ENCODE data around the gene RNF13.
A peak's percentile ranks its signal among the peaks of the same experiment; 100 is the strongest.

Gene RNF13

GRCh38 chr3:149955449-149955848 is 142.4 kb downstream of the RNF13 start:
- Histone ChIP-seq H3K36me3 (ENCODE audit: control insufficient read depth, insufficient read depth, low read length) (peaks cover 29% of the 10 kb centered on the region), H3K4me1 (ENCODE audit: control insufficient read depth, insufficient read depth, low read length) (peaks cover 22% of the 10 kb centered on the region), H3K27ac (ENCODE audit: low read depth, low read length) (no peak overlapping the region), H3K27me3 (ENCODE audit: control insufficient read depth, insufficient read depth, low read length) (no peaks in the 10 kb centered on the region), H3K9me3 (ENCODE audit: control insufficient read depth, insufficient read depth, low read length) (no peaks in the 10 kb centered on the region), H3K4me3 (ENCODE audit: low read depth, low read length) (no peak overlapping the region), H3K9ac (ENCODE audit: low read depth, low read length) (no peak overlapping the region)

DNA sequence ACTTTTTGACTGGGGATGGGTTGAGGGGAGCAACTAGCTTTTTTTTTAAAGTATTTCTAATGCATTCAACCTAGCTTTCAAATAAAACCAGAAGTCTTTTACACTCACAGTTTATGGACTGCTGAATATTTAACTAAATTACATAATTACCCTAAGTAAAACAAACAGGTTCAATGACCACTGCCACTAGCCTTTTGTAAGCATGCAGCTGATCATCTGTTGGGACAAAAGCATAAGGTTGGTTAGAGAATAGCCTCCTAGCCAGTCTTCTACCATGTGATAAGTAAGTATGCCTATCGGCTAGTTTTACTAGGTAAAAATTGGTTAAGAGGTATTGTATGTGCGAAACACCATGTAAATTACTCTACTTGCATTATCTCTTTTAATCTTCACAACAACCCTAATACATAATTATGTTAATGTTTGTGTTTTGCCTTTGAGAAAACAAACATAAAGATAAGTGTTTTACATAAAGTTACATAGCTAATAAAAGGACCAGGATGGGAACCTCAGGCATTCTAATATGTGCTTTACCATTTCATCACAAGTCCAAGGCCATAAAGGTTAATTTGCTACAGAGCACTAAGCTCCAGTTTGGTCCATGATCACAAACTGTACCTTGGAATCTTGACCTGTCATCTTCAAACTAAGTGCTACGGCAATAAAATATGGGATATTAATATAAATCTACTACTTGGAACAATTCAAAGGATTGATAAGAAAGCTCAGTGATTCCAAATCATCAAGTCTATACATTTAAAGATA is 144.5 kb downstream of the RNF13 start:
- H3K9ac ChIP-seq (ENCODE audit: low read depth, low read length) = no peak overlapping the region
- H3K4me3 ChIP-seq (ENCODE audit: low read depth, low read length) = no peak overlapping the region
- no peaks in the 10 kb centered on the region for H3K27me3 ChIP-seq (ENCODE audit: control insufficient read depth, insufficient read depth, low read length)
- peaks cover 22% of the 10 kb centered on the region for H3K4me1 ChIP-seq (ENCODE audit: control insufficient read depth, insufficient read depth, low read length)
- peaks cover 37% of the 10 kb centered on the region for H3K36me3 ChIP-seq (ENCODE audit: control insufficient read depth, insufficient read depth, low read length)
- H3K27ac ChIP-seq (ENCODE audit: low read depth, low read length) = no peak overlapping the region
- H3K9me3 ChIP-seq (ENCODE audit: control insufficient read depth, insufficient read depth, low read length) = no peaks in the 10 kb centered on the region

DNA sequence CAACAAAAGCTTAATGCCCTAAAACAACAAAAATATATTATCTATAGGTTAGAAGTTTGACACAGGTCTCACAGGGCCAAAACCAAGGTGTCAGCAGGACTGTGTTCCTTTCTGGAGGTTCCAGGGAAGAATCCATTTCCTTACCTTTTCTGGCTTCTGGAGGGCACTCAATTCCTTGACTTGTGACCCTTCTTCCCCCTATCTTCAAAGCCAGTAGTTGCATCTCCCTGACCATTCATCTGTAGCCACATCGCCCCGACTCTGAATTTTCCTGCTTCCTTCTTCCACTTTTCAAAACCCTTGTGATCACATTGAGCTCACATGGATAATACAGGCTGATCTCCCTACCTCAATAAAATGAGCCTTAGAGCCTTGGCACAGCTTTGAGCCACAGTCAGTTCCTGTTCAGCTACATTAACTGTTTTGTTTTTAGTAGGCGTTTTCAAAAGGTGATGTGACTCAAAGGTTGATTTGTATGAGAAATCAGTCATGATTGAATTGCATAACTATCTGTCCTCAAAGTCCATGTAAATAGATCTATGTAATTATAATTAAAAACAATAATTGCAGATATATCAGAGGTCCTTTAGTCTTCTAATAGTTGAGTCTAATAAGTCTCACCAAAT is 145.3 kb downstream of the RNF13 start:
- no peak overlapping the region for H3K4me3 ChIP-seq (ENCODE audit: low read depth, low read length)
- H3K4me1 ChIP-seq (ENCODE audit: control insufficient read depth, insufficient read depth, low read length) = peaks cover 19% of the 10 kb centered on the region
- no peak overlapping the region for H3K27ac ChIP-seq (ENCODE audit: low read depth, low read length)
- H3K9ac ChIP-seq (ENCODE audit: low read depth, low read length) = no peak overlapping the region
- no peaks in the 10 kb centered on the region for H3K27me3 ChIP-seq (ENCODE audit: control insufficient read depth, insufficient read depth, low read length)
- no peaks in the 10 kb centered on the region for H3K9me3 ChIP-seq (ENCODE audit: control insufficient read depth, insufficient read depth, low read length)
- peaks cover 44% of the 10 kb centered on the region for H3K36me3 ChIP-seq (ENCODE audit: control insufficient read depth, insufficient read depth, low read length)

GRCh38 chr3:149959443-149959842 is 146.4 kb downstream of the RNF13 start:
- H3K27ac ChIP-seq (ENCODE audit: low read depth, low read length) = no peak overlapping the region
- H3K27me3 ChIP-seq (ENCODE audit: control insufficient read depth, insufficient read depth, low read length) = no peaks in the 10 kb centered on the region
- no peaks in the 10 kb centered on the region for H3K9me3 ChIP-seq (ENCODE audit: control insufficient read depth, insufficient read depth, low read length)
- H3K36me3 ChIP-seq (ENCODE audit: control insufficient read depth, insufficient read depth, low read length) = peaks cover 56% of the 10 kb centered on the region
- H3K4me1 ChIP-seq (ENCODE audit: control insufficient read depth, insufficient read depth, low read length) = peaks cover 8% of the 10 kb centered on the region
- H3K4me3 ChIP-seq (ENCODE audit: low read depth, low read length) = no peak overlapping the region
- no peak overlapping the region for H3K9ac ChIP-seq (ENCODE audit: low read depth, low read length)

DNA sequence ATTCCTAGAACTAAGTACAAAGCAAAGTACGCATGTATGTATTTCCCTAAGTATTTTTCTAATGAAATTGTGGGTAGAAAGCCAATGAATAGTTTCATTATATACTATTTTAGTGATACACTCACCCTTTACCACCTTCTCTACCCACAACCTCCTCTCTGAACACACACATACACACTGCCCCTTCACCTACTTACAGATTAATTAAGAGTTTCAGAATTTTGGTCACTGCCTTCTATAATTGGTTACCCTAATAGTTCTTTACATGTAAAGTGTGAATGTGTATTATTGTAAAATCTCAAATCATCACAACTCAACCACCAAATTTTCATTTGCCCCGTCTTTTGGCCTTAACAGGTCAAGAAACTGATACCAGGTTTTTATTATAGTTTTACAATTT is 150.5 kb downstream of the RNF13 start:
- no peaks in the 10 kb centered on the region for H3K27me3 ChIP-seq (ENCODE audit: control insufficient read depth, insufficient read depth, low read length)
- peaks cover 26% of the 10 kb centered on the region for H3K4me1 ChIP-seq (ENCODE audit: control insufficient read depth, insufficient read depth, low read length)
- no peaks in the 10 kb centered on the region for H3K9me3 ChIP-seq (ENCODE audit: control insufficient read depth, insufficient read depth, low read length)
- H3K27ac ChIP-seq (ENCODE audit: low read depth, low read length) = no peak overlapping the region
- no peak overlapping the region for H3K9ac ChIP-seq (ENCODE audit: low read depth, low read length)
- no peak overlapping the region for H3K4me3 ChIP-seq (ENCODE audit: low read depth, low read length)
- H3K36me3 ChIP-seq (ENCODE audit: control insufficient read depth, insufficient read depth, low read length) = peaks cover 84% of the 10 kb centered on the region

DNA sequence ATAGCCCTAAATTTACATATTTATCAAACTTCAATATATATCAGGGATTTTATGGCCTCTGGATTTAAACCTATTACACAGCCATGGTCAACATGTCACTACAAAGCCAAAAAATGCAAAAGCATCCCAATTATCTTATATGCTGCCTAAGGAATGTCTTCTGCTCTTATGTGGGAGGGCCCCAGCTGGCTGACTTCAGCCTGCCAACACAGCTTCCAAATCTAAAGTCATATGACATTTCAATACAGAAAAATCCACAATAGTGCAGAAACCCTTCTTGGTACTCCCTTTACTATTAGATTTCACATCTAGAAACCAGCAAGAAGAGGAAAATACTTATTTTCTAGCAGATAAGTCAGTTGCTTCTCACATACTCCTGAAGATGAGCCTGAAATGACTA is 151.3 kb downstream of the RNF13 start:
- Histone ChIP-seq H3K27ac (ENCODE audit: low read depth, low read length) (no peak overlapping the region), H3K4me1 (ENCODE audit: control insufficient read depth, insufficient read depth, low read length) (peaks cover 31% of the 10 kb centered on the region), H3K9ac (ENCODE audit: low read depth, low read length) (no peak overlapping the region), H3K4me3 (ENCODE audit: low read depth, low read length) (no peak overlapping the region), H3K36me3 (ENCODE audit: control insufficient read depth, insufficient read depth, low read length) (peaks cover 77% of the 10 kb centered on the region), H3K9me3 (ENCODE audit: control insufficient read depth, insufficient read depth, low read length) (no peaks in the 10 kb centered on the region), H3K27me3 (ENCODE audit: control insufficient read depth, insufficient read depth, low read length) (no peaks in the 10 kb centered on the region)

DNA sequence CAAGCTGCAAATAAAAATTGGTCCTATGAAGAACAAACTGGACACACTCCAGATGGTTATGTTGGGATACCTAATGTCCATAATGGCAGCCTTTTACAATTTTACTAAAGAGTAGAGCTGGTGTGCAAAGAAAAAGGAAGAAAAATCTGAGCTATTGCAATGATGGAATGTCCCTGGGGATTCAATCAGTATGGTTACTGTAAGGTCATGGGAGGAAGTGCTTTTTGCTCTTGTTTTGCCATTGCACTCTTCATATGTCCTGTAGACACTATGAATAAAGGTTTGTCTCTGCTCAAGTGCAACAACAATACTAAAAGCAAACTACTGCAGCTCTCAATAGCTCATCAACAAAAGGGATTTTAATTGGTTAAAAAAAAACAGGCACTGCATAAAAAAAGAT is 152.3 kb downstream of the RNF13 start:
- Histone ChIP-seq H3K4me3 (ENCODE audit: low read depth, low read length) (no peak overlapping the region), H3K27me3 (ENCODE audit: control insufficient read depth, insufficient read depth, low read length) (no peaks in the 10 kb centered on the region), H3K4me1 (ENCODE audit: control insufficient read depth, insufficient read depth, low read length) (peaks cover 31% of the 10 kb centered on the region), H3K9ac (ENCODE audit: low read depth, low read length) (no peak overlapping the region), H3K9me3 (ENCODE audit: control insufficient read depth, insufficient read depth, low read length) (no peaks in the 10 kb centered on the region), H3K36me3 (ENCODE audit: control insufficient read depth, insufficient read depth, low read length) (peaks cover 73% of the 10 kb centered on the region), H3K27ac (ENCODE audit: low read depth, low read length) (no peak overlapping the region)

DNA sequence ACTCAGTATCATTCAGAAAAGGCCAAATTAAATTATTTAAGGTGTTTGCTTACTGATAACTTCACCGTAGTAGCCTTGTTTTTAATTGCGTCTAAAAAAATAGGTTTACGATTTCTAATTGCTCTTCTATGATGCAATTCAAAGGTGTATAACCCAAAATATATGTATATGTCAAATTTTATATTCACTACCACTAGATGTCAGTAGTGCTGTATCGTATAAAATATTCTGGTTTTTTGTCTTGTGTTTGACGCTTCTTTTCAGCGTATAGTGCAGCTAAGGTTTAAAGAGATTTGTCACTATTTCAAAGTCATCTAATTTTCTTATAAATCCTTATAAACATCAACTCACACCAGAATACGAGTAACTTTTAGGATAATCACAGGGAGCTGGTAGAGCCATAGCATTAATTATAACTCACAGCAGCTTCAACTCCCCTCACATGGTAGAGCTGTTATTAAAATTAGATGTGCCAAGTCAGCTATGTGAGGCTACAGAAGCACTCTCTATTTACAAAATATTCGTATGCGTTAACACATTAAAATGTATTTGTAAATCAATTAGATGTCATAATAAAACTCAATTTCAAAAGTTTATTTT is 154.2 kb downstream of the RNF13 start:
- peaks cover 36% of the 10 kb centered on the region for H3K4me1 ChIP-seq (ENCODE audit: control insufficient read depth, insufficient read depth, low read length)
- peaks cover 60% of the 10 kb centered on the region for H3K36me3 ChIP-seq (ENCODE audit: control insufficient read depth, insufficient read depth, low read length)
- H3K4me3 ChIP-seq (ENCODE audit: low read depth, low read length) = peak overlapping the region; percentile 88
- H3K27ac ChIP-seq (ENCODE audit: low read depth, low read length) = peak overlapping the region; percentile 98
- H3K9ac ChIP-seq (ENCODE audit: low read depth, low read length) = no peak overlapping the region
- H3K27me3 ChIP-seq (ENCODE audit: control insufficient read depth, insufficient read depth, low read length) = no peaks in the 10 kb centered on the region
- no peaks in the 10 kb centered on the region for H3K9me3 ChIP-seq (ENCODE audit: control insufficient read depth, insufficient read depth, low read length)

- peak overlapping the region; percentile 98 for H3K9ac ChIP-seq (ENCODE audit: low read depth, low read length)
- peak overlapping the region; percentile 88 for H3K4me3 ChIP-seq (ENCODE audit: low read depth, low read length)
- H3K9me3 ChIP-seq (ENCODE audit: control insufficient read depth, insufficient read depth, low read length) = no peaks in the 10 kb centered on the region
- peaks cover 42% of the 10 kb centered on the region for H3K4me1 ChIP-seq (ENCODE audit: control insufficient read depth, insufficient read depth, low read length)
- no peaks in the 10 kb centered on the region for H3K27me3 ChIP-seq (ENCODE audit: control insufficient read depth, insufficient read depth, low read length)
- peak overlapping the region; percentile 98 for H3K27ac ChIP-seq (ENCODE audit: low read depth, low read length)
- H3K36me3 ChIP-seq (ENCODE audit: control insufficient read depth, insufficient read depth, low read length) = peaks cover 50% of the 10 kb centered on the region
Observed at GRCh38 chr3:149968216-149968615, 155.2 kb downstream of the RNF13 start.

DNA sequence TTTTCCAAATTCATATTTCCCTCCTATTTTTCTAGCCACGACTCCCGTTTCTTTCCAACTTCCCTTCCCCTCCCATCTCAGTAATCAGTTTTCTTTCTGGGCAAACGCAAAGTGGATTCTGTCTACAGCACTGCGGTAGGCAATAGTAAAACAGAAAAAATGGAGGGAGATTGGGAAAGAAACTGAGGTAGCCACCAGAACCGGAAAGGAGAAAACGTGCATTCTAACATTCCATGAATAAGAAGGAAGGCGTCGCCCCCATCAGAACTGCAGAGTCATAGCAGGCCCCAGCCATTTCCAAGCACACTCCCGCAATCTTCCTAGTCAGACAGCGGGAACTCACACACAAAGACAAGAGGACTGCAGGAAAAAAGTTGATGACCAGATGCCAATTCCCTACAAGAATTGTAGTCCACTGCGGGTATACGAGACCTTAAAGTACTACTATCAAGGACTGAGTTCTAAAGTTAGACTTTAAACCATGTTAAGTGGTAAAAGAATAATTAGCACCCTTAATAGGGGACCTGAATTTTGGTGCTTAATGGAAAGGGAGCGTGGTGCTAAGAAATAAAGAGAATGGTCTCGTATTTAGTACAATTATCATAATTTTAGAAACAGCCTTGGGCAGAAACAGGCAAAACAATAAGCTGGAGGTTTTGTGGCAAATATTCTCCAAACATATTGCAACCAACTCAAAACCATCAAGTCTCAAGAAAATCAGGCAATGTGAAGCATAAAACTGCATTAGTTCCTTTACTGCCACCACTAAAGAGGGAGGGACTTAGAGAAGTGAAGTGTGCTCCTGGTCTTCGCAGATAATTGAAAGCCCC is 156.3 kb downstream of the RNF13 start:
- H3K4me3 ChIP-seq (ENCODE audit: low read depth, low read length) = peak overlapping the region; percentile 88
- H3K9ac ChIP-seq (ENCODE audit: low read depth, low read length) = peak overlapping the region; percentile 98
- H3K4me1 ChIP-seq (ENCODE audit: control insufficient read depth, insufficient read depth, low read length) = peaks cover 42% of the 10 kb centered on the region
- peaks cover 39% of the 10 kb centered on the region for H3K36me3 ChIP-seq (ENCODE audit: control insufficient read depth, insufficient read depth, low read length)
- H3K9me3 ChIP-seq (ENCODE audit: control insufficient read depth, insufficient read depth, low read length) = no peaks in the 10 kb centered on the region
- H3K27ac ChIP-seq (ENCODE audit: low read depth, low read length) = peak overlapping the region; percentile 98
- H3K27me3 ChIP-seq (ENCODE audit: control insufficient read depth, insufficient read depth, low read length) = no peaks in the 10 kb centered on the region
